GM19193 (cell line): ENCODE data around the gene C6orf47.

Experiments used
- POLR2A ChIP-seq: IDR thresholded peaks from 4 replicates; pipeline ENCODE4 v1.6.1; 2011; ENCODE audit not compliant: insufficient read depth, insufficient read length; ENCODE audit errors: extremely low read depth

C6orf47 gene

DNA sequence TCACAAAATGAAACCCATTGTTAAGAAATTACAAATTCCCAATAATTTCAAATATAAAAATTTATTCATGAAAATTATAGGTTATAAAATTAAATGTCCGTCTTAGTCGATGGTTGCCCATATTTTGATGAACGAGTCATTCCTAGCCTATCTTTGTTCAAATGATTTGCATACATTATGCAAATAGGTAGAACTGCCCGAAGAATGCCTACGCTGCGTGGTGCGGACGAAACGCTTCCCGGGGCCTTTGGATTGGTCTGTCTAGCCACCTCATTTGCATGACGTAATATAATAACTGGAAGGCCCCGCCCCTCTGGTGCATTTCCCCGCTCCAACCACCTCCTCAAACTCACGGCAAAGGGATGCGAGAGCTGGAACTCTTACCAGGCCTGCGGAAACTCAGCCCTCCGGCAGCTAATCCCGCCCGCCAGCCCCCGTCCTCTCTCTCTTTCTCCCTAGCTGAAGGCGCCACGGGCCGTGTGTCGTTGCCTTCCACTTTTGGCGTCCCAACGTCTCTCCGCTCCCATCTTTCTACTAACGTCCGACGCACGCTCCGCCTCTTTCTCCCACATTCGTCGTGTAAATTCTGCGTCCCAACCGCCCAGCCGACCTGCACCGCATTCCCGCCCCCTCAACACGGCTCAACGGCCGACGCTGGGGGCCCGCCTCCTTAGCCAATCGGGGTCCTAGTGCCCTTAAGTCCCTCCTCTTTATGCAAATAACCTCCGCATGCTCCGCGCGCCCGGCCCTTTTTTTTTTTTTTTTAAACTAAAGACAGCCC is 40.6 kb downstream of the C6orf47 start:
- peak; percentile 89 for TF ChIP-seq POLR2A

DNA sequence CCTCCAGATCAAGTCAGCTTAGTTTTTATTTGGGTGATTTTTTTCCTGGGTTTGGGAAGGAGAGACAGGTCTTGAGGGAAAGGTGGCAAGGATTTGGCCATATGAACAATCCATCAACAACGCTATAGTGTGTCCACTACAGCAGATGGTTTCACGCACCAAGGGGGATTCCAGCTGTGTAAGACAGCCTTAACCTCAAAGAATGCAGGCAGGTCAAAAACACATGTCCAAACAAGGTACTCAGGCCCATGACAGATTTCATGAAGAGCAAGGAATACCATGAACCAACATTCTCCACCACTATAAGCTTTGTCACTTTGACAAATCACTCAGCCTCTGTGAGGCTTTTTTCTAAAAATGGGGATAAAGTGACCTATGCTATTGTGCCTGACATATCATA is 43.6 kb downstream of the C6orf47 start:
- no peak for TF ChIP-seq POLR2A

DNA sequence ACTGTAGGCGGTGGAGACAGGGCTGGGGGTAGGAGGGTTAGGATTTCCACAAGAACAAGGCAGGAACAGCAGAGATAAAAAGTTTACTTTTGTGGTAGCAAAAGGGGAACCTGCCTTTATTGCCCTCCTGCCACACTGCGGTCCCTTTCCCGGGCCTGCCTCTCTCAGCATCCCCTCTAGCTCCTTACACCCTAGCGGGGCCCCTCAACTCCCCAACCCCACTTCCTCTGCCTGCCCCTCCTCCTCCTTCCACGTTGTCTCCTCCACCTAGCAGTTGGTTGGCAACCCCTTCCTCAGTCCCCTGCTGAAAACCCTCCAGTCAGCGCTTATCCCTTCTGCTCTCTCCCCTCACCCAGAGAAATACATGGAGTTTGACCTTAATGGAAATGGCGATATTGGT is 44.8 kb downstream of the C6orf47 start:
- no peak for TF ChIP-seq POLR2A

DNA sequence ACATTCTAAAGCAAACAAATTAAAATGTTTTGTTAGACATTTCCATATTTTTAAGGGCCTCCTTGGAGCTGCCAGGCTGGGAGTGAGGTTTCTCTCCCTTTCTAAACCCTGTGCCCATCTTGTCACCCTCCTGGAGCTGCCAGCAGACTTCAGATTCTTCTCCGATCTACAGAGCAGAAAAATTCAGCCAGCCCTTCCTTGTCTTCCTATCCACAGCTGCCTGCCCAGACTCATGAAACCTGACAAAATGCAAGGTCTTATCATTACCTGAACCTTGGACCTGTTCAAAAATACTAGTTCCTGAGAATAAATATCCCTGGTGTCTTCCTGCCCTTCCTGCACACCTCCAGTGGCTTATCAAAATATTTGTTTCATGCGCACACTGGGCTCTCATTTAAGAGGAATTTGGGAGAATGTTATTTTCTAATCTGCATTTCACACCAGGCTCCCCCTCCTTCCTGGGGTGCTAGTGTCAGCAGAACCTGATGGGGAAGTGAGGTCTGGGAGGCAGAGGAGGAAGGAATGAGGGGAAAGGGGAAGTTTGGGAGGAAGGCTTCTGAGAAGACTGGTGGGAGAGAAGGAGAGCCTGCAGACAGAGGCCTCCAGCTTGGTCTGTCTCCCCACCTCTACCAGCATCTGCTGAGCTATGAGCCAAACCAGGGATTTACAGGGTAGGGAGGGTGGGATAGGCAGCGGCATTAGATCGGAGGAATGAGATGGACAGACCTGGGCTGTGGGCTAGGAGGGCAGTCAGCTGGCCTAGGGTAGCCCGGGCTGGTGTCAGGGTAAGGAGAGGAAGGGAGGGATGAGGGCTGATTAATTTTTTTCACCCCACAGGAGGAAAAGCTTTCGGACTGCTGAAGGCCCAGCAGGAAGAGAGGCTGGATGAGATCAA is 45.6 kb downstream of the C6orf47 start, which contains the start of gene AIF1:
AIF1 (plus strand) TSS at position 551 of the 895 bp plus-strand sequence; CDS start at position 647, 96 bp downstream.
- no peak for TF ChIP-seq POLR2A

DNA sequence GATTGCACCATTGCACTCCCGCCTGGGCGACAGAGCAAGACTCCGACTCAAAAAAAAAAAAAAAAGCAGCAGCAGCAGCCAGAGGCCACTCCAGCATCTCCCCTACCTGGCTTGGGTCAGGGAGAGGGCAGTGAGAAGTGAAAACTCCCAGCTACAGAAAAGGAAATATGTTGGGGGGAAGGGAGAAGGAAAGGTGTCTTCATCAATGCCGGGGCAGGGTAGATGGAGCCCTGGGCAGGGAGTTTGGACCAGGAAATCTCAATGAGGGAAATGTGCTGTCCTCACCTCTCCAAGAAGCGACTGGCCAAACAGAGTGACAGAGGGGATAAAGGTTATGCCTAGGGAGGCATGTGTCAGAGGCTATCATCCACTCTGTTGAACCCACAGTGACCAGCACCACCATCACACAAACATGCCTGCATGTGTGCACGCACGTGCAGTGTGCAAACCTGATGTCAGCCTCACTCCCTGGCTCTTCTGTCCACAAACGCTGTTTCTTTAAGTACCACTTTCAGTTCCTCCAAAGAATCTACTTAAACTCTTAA is 46.4 kb downstream of the C6orf47 start:
- no peak for TF ChIP-seq POLR2A

- no peak for TF ChIP-seq POLR2A
Observed at GRCh38 chr6:31610968-31611367, 49.6 kb downstream of the C6orf47 start.

DNA sequence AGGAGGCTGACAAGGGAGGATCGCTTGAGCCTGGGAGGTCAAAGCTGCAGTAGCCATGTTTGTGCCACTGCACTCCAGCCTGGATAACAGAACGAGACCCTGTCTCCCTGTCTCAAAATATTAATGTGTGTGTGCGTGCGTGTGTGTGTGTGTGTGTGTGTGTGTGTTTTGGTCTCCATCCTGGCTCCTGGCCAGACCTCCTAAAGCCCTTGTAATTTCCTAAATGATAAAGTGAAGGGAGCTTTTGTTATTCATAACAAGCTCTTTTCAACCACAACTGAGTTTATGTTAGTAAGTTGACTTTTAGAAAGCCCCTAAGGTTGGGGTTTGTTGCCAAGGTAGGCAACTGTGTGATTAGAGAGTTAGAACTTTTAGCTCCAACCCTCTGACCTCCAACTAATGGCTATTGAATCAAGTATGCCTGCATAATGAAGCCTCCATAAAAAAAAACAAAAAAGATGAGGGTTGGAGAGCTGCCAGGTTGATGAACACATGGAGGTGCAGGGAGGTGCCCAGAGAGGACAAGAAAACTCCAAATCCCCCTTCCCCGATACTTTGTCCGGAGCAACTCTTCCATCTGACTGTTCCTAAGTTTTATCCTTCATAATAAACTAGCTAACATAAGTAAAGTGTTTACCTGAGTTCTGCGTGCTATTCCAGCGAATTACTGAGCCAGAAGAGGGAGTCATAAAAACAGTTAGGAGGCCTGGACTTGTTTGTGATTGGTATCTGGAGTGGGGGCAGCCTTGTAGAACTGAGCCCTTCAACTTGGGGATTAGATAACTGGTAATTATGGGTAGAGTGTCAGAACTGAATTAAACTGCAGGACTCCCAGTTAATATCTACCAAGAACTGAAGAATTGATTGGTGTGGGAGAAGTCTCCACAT is 50.8 kb downstream of the C6orf47 start:
- TF ChIP-seq POLR2A, result no peak
